GM21447 (cell line): ENCODE measurements around the gene RAD18.

Experiments used
- ATAC-seq: cut with Tn5 transposase; IDR thresholded peaks from one replicate; pipeline ENCODE4 v1.9.1; 2021; ENCODE audit not compliant: unreplicated experiment

RAD18 gene

GRCh38 chr3:8867646-8868045, 95.6 kb downstream of the RAD18 start:
- ATAC-seq: no peak

GRCh38 chr3:8865697-8866096, 97.6 kb downstream of the RAD18 start:
- no peak for ATAC-seq

- no peak for ATAC-seq
Measured at GRCh38 chr3:8864402-8865350, 98.6 kb downstream of the RAD18 start.

- ATAC-seq: no peak
Measured at GRCh38 chr3:8863891-8864290, 99.4 kb downstream of the RAD18 start.

GRCh38 chr3:8857720-8858367, 105.4 kb downstream of the RAD18 start:
- ATAC-seq: no peak

- no peak for ATAC-seq
Measured at GRCh38 chr3:8856721-8857120, 106.6 kb downstream of the RAD18 start.

GRCh38 chr3:8856071-8856470, 107.2 kb downstream of the RAD18 start:
- ATAC-seq: no peak

GRCh38 chr3:8854656-8855055, 108.6 kb downstream of the RAD18 start:
- ATAC-seq: no peak

GRCh38 chr3:8853081-8853480, 110.2 kb downstream of the RAD18 start:
- no peak for ATAC-seq

- no peak for ATAC-seq
Measured at GRCh38 chr3:8852511-8852910, 110.8 kb downstream of the RAD18 start.

- ATAC-seq: no peak
Measured at GRCh38 chr3:8851703-8852102, 111.6 kb downstream of the RAD18 start.

- no peak for ATAC-seq
Measured at GRCh38 chr3:8848696-8849131, 114.6 kb downstream of the RAD18 start.

- no peak for ATAC-seq
Measured at GRCh38 chr3:8847317-8847716, 116.0 kb downstream of the RAD18 start.

GRCh38 chr3:8846176-8846575, 117.1 kb downstream of the RAD18 start:
- ATAC-seq: no peak

GRCh38 chr3:8845641-8846040, 117.6 kb downstream of the RAD18 start:
- ATAC-seq: no peak

- no peak for ATAC-seq
Measured at GRCh38 chr3:8843347-8843746, 119.9 kb downstream of the RAD18 start.

GRCh38 chr3:8842293-8842692, 121.0 kb downstream of the RAD18 start:
- ATAC-seq: no peak

GRCh38 chr3:8841472-8841871, 121.8 kb downstream of the RAD18 start:
- ATAC-seq: no peak

- no peak for ATAC-seq
Measured at GRCh38 chr3:8840556-8840955, 122.7 kb downstream of the RAD18 start.

- no peak for ATAC-seq
Measured at GRCh38 chr3:8839607-8840325, 123.5 kb downstream of the RAD18 start.

- ATAC-seq: no peak
Measured at GRCh38 chr3:8838765-8839423, 124.4 kb downstream of the RAD18 start.
